ENCODE measurements around the gene ABCG4.
A peak's percentile ranks its signal among the peaks of the same experiment; 100 is the strongest.
"Not testable (repeated sequence)": the region's sequence is repeated elsewhere in the genome, so short reads cannot be mapped to it uniquely, and the experiment has no call there.

ABCG4 gene

DNA sequence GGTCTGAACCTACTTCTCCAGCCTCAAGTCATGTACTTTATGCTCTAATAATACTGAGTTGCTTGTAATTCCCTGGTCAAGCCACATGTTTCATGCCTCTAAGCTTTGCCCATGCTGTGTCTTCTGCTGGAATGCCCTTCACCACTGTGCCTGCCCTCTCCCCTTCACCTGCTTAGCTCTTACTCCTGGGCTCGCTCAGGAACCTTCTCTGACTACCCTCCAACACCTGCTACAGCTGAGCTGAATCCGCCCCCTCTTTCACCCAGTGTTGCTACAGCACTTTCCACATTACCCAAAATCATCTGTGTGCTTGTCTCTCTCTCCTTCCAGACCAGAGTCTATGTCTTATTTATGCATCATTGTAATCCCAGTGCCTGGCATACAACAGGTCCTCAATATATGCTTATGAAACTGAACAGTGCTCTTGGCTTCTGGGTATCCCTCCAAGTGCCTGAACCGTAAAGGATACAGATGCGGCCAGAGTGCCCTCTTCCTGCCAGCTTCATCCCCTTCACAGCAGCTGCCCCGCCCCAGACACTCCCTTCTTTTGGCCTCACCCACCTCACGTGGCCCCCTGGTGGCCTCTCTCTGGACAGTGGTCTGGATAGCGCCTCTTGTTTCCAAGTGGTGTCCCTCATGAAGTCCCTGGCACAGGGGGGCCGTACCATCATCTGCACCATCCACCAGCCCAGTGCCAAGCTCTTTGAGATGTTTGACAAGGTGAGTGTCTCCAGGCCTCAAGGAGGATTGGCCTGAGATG is 7.1 kb downstream of the ABCG4 start:
- no peak for DNase-seq

DNA sequence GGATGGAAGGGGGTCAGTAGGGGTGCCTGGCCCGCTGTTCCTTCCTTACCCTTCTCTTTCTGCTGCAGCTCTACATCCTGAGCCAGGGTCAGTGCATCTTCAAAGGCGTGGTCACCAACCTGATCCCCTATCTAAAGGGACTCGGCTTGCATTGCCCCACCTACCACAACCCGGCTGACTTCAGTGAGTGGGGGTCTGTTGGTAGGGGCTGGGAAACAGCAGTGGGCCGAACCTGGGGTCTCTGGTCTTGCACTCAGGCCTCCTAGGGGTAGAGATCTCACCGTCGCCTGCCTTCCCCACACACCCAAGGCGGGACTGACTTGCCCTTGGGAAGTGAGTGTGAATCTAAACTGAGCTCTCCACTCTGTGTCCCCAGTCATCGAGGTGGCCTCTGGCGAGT is 7.6 kb downstream of the ABCG4 start:
- DNase-seq = no peak

DNA sequence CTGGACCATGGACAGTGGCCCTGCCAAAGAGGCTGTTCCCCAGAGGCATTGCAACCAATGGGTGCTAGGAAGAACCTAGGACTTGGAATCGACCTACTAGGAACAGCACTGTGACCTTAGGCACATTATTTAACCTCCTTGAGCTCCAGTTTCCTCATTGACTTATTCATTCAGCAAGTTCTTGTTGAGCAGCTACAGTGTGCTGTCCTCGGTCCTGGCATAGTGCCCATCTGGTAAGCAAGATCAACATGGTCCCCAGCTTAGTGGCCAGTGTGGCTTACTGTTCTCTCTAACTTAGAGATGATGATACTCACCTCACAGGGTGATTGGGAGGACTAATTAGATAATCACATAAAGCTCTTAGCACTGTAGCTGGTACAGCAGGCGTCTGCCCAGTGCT is 8.2 kb downstream of the ABCG4 start:
- DNase-seq = no peak

DNA sequence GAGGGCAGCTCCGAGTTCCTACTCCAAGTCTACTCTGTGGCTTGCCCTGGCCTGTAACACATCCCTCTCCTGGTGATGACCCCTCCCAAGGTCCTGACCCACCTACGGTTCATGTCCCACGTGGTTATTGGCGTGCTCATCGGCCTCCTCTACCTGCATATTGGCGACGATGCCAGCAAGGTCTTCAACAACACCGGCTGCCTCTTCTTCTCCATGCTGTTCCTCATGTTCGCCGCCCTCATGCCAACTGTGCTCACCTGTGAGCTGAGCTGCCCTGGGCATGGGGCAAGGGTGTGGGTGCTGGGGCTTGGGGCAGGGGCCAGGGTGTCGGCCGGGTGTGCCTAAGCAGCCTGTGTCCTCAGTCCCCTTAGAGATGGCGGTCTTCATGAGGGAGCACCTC is 9.6 kb downstream of the ABCG4 start:
- no peak for DNase-seq

DNA sequence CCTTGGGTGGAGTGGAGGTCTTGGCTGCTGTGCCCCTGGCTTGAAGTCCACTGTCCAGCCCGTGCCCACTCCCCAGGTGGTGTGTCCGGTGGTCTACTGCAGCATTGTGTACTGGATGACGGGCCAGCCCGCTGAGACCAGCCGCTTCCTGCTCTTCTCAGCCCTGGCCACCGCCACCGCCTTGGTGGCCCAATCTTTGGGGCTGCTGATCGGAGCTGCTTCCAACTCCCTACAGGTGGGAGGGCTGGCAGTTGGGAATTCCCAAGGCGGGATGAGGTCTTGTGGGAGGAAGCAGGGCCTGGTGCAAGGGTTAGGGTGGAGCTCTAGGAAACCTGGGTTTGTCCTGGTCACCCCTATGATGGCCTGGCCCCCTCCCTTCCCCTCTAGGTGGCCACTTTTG is 11.3 kb downstream of the ABCG4 start:
- DNase-seq = no peak

- no peak for DNase-seq
Observed at GRCh38 chr11:119161871-119162270, 13.0 kb downstream of the ABCG4 start.

DNA sequence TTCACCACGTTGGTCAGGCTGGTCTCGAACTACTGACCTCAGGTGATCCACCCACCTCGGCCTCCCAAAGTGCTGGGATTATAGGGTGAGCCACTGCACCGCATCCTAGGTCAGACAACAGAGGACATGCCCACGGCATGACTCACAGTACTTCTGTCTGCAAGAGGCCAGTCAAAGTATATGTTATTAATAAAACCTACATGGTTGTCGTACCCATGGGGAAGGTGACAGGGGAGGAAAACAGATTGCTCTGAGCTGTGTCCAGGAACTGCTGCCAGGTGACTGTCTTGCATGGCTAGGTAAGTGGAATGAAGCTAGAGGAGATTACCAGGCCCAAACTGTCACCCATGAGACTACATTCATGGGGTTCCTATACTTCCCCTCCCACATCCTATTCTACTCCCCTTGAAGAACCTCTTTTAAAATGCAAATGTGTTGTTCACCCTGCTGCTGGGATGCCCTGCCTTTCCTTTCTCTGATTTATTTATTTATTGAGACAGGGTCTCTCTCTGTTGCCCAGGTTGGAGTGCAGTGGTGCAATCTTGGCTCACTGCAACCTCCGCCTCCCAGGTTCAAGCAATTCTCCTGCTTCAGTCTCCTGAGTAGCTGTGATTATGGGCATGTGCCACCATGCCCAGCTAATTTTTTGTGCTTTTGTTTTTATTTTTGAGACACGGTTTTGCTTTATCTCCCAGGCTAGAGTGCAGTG is 17.7 kb downstream of the ABCG4 start:
- no peak for DNase-seq

DNA sequence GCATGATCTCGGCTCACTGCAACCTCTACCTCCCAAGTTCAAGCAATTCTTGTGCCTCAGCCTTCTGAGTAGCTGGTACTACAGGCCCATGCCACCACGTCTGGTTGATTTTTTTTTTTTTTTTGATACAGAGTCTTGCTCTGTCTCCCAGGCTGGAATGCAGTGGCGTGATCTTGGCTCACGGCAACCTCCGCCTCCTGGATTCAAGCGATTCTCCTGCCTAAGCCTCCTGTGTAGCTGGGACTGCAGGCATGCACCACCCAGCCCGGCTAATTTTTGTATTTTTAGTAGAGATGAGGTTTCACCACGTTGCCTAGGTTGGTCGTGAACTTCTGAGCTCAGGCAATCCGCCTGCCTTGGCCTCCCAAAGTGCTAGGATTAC is 18.2 kb downstream of the ABCG4 start:
- not testable (repeated sequence) for DNase-seq

DNA sequence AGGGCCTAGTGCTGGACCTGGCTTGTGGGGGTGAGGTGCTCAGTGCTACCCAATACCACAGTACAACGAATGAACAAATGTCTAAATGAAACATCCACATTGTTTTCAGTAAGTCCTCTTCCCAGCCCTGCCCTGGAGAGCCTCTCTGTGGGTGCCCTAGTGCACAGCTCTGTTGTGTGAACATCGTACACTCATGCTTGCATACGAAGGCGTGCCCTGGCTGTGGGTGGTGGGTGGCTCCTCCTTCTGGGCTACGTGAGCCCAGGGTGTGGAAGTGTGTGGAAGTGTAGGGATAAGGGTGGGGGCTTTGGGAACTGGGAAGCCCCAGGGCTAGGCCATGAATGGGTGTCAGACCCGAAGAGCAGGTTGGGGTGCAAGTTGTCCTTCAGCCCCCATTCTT is 19.1 kb downstream of the ABCG4 start:
- no peak for DNase-seq

GRCh38 chr11:119168471-119169281 is 19.8 kb downstream of the ABCG4 start, which contains the start of gene NLRX1:
TSS of gene NLRX1 (plus strand) at chr11:119168725. CDS start at chr11:119171404, 2,679 bp downstream.
- DNase-seq = peak; percentile 24

- DNase-seq = no peak
Observed at GRCh38 chr11:119169282-119169719, 20.4 kb downstream of the ABCG4 start.

GRCh38 chr11:119172513-119172912 is 23.7 kb downstream of the ABCG4 start:
- no peak for DNase-seq

DNA sequence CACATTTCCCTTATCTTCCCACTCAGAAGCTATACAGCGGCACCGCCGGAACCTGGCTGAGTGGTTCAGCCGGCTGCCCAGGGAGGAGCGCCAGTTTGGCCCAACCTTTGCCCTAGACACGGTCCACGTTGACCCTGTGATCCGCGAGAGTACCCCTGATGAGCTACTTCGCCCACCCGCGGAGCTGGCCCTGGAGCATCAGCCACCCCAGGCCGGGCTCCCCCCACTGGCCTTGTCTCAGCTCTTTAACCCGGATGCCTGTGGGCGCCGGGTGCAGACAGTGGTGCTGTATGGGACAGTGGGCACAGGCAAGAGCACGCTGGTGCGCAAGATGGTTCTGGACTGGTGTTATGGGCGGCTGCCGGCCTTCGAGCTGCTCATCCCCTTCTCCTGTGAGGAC is 24.6 kb downstream of the ABCG4 start:
- no peak for DNase-seq

DNA sequence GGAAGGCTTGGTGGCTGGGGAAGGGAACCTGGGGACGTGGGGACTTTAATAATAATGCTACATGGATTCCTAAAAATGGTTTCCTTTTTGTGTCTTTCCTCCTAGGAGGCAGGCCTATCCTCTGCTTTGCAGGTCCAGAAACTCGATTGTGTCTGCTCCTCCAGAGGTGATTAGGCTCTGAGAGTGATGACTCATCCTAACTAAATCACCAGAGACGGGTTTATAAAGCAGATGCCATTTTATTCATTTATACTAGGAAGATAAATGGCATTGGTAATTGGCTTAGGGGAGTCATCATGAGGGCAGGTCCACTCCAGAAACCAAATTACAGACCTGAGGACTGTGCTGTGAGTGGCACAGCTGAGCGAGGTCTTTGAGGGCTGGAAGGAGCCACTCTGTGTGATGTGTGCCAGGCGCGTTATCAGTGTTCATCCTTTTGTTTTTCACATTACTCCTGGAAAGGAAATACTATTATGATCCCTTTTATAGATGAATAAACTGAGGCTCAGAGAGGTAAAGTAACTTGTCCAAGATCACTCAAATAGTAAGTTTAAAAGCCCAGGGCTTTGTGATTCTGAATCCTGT is 26.7 kb downstream of the ABCG4 start:
- no peak for DNase-seq

GRCh38 chr11:119178166-119178680 is 29.4 kb downstream of the ABCG4 start:
- no peak for DNase-seq

- no peak for DNase-seq
Observed at GRCh38 chr11:119179342-119179741, 30.5 kb downstream of the ABCG4 start.

DNA sequence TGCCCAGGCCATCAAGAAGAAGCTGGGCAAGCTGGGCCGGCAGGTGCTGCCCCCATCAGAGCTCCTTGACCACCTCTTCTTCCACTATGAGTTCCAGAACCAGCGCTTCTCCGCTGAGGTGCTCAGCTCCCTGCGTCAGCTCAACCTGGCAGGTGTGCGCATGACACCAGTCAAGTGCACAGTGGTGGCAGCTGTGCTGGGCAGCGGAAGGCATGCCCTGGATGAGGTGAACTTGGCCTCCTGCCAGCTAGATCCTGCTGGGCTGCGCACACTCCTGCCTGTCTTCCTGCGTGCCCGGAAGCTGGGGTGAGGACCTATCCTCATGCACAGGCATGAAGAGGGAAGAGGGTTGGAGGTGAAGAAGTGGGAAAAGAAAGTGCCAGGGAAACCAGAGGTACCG is 31.1 kb downstream of the ABCG4 start:
- DNase-seq = no peak

- DNase-seq = no peak
Observed at GRCh38 chr11:119180729-119181676, 32.2 kb downstream of the ABCG4 start.

DNA sequence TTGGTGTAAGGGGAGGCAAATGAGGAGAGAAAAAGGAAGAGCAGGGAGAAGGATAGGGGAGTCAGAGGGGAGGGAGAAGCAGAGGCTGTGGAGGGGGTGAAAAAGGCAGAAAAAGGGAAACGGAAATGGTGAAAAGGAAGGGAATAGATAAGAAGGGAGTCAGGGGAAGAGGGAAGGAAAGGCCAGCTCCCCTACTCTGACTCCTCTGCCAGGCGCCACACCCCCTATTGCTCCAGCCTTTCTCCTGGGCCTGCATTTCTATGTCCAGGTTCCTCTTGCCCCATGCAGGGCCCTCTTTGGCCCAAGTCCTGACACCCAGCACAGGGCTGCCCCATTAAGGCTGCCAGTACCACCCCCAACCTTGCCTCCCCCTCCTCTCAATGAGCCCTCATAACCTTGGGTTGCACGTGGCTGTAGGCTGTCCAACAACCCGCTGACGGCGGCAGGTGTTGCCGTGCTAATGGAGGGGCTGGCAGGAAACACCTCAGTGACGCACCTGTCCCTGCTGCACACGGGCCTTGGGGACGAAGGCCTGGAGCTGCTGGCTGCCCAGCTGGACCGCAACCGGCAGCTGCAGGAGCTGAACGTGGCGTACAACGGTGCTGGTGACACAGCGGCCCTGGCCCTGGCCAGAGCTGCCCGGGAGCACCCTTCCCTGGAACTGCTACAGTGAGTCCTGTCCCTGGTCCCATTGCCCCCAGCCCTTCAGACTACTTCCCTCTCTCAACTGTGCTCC is 33.0 kb downstream of the ABCG4 start:
- no peak for DNase-seq

- not testable (repeated sequence) for DNase-seq
Observed at GRCh38 chr11:119184399-119184798, 35.5 kb downstream of the ABCG4 start.

Measured in NCI-H446 treated with DMSO at 0.1 percent for 48 hours (cell line).